GM21825 (cell line): ENCODE measurements around the gene ZNF888.
"Not testable (repeated sequence)": the region's sequence is repeated elsewhere in the genome, so short reads cannot be mapped to it uniquely, and the experiment has no call there.

Experiments
- ATAC-seq: cut with Tn5 transposase; IDR thresholded peaks from one replicate; pipeline ENCODE4 v1.9.1; 2021; ENCODE audit warnings: mild to moderate bottlenecking, moderate library complexity; ENCODE audit not compliant: unreplicated experiment

The ZNF888 gene

GRCh38 chr19:52941941-52942385 is 18.7 kb upstream of the ZNF888 start:
- ATAC-seq: peak; percentile 21

GRCh38 chr19:52941523-52941922 is 18.3 kb upstream of the ZNF888 start:
- ATAC-seq: not testable (repeated sequence)

GRCh38 chr19:52940905-52941304 is 17.7 kb upstream of the ZNF888 start:
- ATAC-seq: not testable (repeated sequence)

- ATAC-seq: no peak
These were observed 15.5 kb upstream of the ZNF888 start for GRCh38 chr19:52938761-52939160.

- no peak for ATAC-seq
These were observed 13.7 kb upstream of the ZNF888 start for GRCh38 chr19:52936954-52937325.

GRCh38 chr19:52936151-52936953 is 13.1 kb upstream of the ZNF888 start:
- ATAC-seq: no peak

GRCh38 chr19:52935434-52935833 is 12.2 kb upstream of the ZNF888 start:
- no peak for ATAC-seq

GRCh38 chr19:52924641-52925040 is 1.4 kb upstream of the ZNF888 start:
- ATAC-seq: not testable (repeated sequence)

- ATAC-seq: no peak
These were observed 758 bp upstream of the ZNF888 start for GRCh38 chr19:52923778-52924593.

- ATAC-seq: no peak
These were observed 5.7 kb downstream of the ZNF888 start for GRCh38 chr19:52917531-52917930.

- ATAC-seq: no peak
These were observed 12.6 kb downstream of the ZNF888 start for GRCh38 chr19:52910648-52911047.

GRCh38 chr19:52904052-52904780 is 19.0 kb downstream of the ZNF888 start:
- not testable (repeated sequence) for ATAC-seq

GRCh38 chr19:52901842-52902241 is 21.4 kb downstream of the ZNF888 start:
- ATAC-seq: no peak

- not testable (repeated sequence) for ATAC-seq
These were observed 24.6 kb downstream of the ZNF888 start for GRCh38 chr19:52898596-52898995.

GRCh38 chr19:52898101-52898500 is 25.1 kb downstream of the ZNF888 start:
- ATAC-seq: no peak

GRCh38 chr19:52897138-52897935 is 25.9 kb downstream of the ZNF888 start, which contains the start of gene ZNF320:
ZNF320 (minus strand) TSS chr19:52897635; CDS start chr19:52890255, 7,380 bp downstream.
- ATAC-seq: peak; percentile 96

- no peak for ATAC-seq
These were observed 26.6 kb downstream of the ZNF888 start for GRCh38 chr19:52896431-52897137.

- no peak for ATAC-seq
These were observed 31.9 kb downstream of the ZNF888 start for GRCh38 chr19:52891336-52891735.

GRCh38 chr19:52889931-52890330 is 33.3 kb downstream of the ZNF888 start:
- no peak for ATAC-seq

GRCh38 chr19:52889076-52889475 is 34.2 kb downstream of the ZNF888 start:
- no peak for ATAC-seq
